Measurements from ENCODE around the gene FBXO7. TPM values are rescaled to one million over a fixed set of nuclear protein-coding genes. Genes with fewer than 3 reads are reported as not detected.

The FBXO7 gene
- total RNA-seq, 4 donors from 2014 or later = 86.1 to 108 (median 92.9) TPM

- DNase-seq (ENCODE audit: low spot score in 2 of 2) = no peak
- Histone ChIP-seq H3K36me3 (no peaks in the 10 kb centered on the region), H3K27me3 (no peaks in the 10 kb centered on the region), H3K4me1 (peaks cover 0 to 47% (median 8%) of the 10 kb centered on the region in 4 donors), H3K4me3 (no peak overlapping the region), H3K27ac (no peak overlapping the region), H3K9me3 (no peaks in the 10 kb centered on the region)
- no peak for TF ChIP-seq EP300 (IDR thresholded peaks at IDR 0.05)
- no peak for TF ChIP-seq POLR2A (IDR thresholded peaks at IDR 0.05)
- TF ChIP-seq, protein P1, sequence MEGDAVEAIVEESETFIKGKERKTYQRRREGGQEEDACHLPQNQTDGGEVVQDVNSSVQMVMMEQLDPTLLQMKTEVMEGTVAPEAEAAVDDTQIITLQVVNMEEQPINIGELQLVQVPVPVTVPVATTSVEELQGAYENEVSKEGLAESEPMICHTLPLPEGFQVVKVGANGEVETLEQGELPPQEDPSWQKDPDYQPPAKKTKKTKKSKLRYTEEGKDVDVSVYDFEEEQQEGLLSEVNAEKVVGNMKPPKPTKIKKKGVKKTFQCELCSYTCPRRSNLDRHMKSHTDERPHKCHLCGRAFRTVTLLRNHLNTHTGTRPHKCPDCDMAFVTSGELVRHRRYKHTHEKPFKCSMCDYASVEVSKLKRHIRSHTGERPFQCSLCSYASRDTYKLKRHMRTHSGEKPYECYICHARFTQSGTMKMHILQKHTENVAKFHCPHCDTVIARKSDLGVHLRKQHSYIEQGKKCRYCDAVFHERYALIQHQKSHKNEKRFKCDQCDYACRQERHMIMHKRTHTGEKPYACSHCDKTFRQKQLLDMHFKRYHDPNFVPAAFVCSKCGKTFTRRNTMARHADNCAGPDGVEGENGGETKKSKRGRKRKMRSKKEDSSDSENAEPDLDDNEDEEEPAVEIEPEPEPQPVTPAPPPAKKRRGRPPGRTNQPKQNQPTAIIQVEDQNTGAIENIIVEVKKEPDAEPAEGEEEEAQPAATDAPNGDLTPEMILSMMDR (IDR thresholded peaks at IDR 0.05) = no peak
- WGBS, 2 donors = 95 to 96% methylated on average over 7 of the region's 7 CpGs
These were observed 63.9 kb downstream of the FBXO7 start for GRCh38 chr22:32538521-32538920.

- Histone ChIP-seq H3K9me3 (no peaks in the 10 kb centered on the region), H3K36me3 (no peaks in the 10 kb centered on the region), H3K27me3 (no peaks in the 10 kb centered on the region), H3K4me3 (no peak overlapping the region), H3K4me1 (peaks cover 0 to 34% (median 5%) of the 10 kb centered on the region in 4 donors), H3K27ac (peak overlapping the region in 1 of 4 donors; percentile 32)
- WGBS, 2 donors = 62 to 63% methylated on average over 10 of the region's 10 CpGs
- TF ChIP-seq EP300 (IDR thresholded peaks at IDR 0.05) (no peak), POLR2A (IDR thresholded peaks at IDR 0.05) (no peak)
- TF ChIP-seq, protein P1 (IDR thresholded peaks at IDR 0.05) = no peak
- DNase-seq (ENCODE audit: low spot score in 2 of 2) = no peak
These were observed 65.2 kb downstream of the FBXO7 start for GRCh38 chr22:32539631-32540421.

- DNase-seq (ENCODE audit: low spot score in 2 of 2) = no peak
- H3K4me1 ChIP-seq = peaks cover 0 to 36% (median 2%) of the 10 kb centered on the region in 4 donors
- H3K27me3 ChIP-seq = no peaks in the 10 kb centered on the region
- H3K27ac ChIP-seq = peak overlapping the region in 1 of 4 donors; percentile 78
- TF ChIP-seq EP300 (IDR thresholded peaks at IDR 0.05) = no peak
- no peaks in the 10 kb centered on the region for H3K36me3 ChIP-seq
- 84 to 88% methylated on average over 13 of the region's 13 CpGs for WGBS, 2 donors
- no peak overlapping the region for H3K4me3 ChIP-seq
- H3K9me3 ChIP-seq = no peaks in the 10 kb centered on the region
These were observed 66.9 kb downstream of the FBXO7 start for GRCh38 chr22:32541481-32541880.

DNA sequence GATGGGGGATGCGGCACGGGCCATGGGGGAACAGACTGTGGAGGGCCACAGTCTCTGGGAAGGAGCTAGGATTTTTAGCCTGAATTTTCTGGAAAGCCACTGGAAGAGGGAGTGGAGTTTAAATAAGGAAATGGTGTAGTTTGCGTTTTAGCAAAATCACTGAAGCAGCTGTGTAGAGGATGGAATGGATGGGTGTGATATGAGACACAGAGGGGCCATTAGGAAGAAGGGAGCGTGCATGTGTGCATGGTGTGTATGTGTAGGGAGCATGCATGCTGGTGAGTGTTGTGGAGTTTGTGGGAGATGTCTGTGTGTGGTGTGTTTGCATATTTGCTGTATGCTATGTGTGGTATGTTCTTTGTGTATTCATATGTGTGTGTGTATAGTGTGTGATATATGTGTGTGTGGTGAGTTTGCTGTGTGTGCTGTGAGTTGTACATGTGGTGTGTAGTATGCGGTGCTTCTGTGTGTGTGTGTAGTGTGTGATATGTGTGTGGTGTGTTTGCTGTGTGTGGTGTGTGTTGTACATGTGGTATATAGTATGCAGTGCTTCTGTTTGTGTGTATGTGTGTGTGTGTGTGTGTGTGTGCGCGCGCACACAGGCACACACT lies 67.6 kb downstream of the FBXO7 start:
- Histone ChIP-seq H3K27me3 (no peaks in the 10 kb centered on the region), H3K4me3 (no peak overlapping the region), H3K4me1 (peaks cover 0 to 42% (median 2%) of the 10 kb centered on the region in 4 donors), H3K36me3 (no peaks in the 10 kb centered on the region), H3K9me3 (no peaks in the 10 kb centered on the region), H3K27ac (peak overlapping the region; percentile 21 to 78 (median 49))
- no peak for TF ChIP-seq EP300 (IDR thresholded peaks at IDR 0.05)
- TF ChIP-seq, protein P1 (IDR thresholded peaks at IDR 0.05) = no peak
- TF ChIP-seq POLR2A (IDR thresholded peaks at IDR 0.05) = no peak
- 82 to 89% methylated on average over 8 of the region's 8 CpGs for WGBS, 2 donors
- no peak for DNase-seq (ENCODE audit: low spot score in 2 of 2)

- peak overlapping the region; percentile 21 to 78 (median 49) for H3K27ac ChIP-seq
These were observed 68.2 kb downstream of the FBXO7 start for GRCh38 chr22:32542677-32543357.

More at GRCh38 chr22:32542677-32543357, 68.2 kb downstream of the FBXO7 start:
- Histone ChIP-seq H3K9me3 (no peaks in the 10 kb centered on the region), H3K4me3 (no peak overlapping the region), H3K27me3 (no peaks in the 10 kb centered on the region), H3K36me3 (no peaks in the 10 kb centered on the region), H3K4me1 (peaks cover 0 to 46% (median 2%) of the 10 kb centered on the region in 4 donors)
- peak in 1 of 2 donors; percentile 40 for DNase-seq (ENCODE audit: low spot score in 2 of 2)
- 37 to 48% methylated on average over 17 of the region's 17 CpGs for whole genome bisulfite sequencing, 2 donors
- peak in 1 of 2 donors; percentile 46 for TF ChIP-seq EP300 (IDR thresholded peaks at IDR 0.05)
- TF ChIP-seq POLR2A (IDR thresholded peaks at IDR 0.05) = no peak
